Mesothelial cell of epicardium (in vitro differentiated cells): ENCODE measurements around the gene KCNK7. TPM values are rescaled to one million over a fixed set of nuclear protein-coding genes. Genes with fewer than 3 reads are reported as not detected.

Experiments used
- DNase-seq, 2 experiments: peaks; one replicate each; pipeline ENCODE4 v3.0.0; 2021; ENCODE audit warnings: low spot score in 2 of 2; ENCODE audit not compliant: unreplicated experiment in 2 of 2
- H3K27ac Mint-ChIP-seq: 2 replicates; pipeline ENCODE4 v1.8.0; 2021; ENCODE audit warnings: mixed read lengths
- H3K27me3 Mint-ChIP-seq: 2 replicates; pipeline ENCODE4 v1.8.0; 2021; ENCODE audit warnings: low read depth, mixed read lengths
- H3K36me3 Mint-ChIP-seq: 2 replicates; pipeline ENCODE4 v1.8.0; 2021; ENCODE audit warnings: mixed read lengths
- H3K4me1 Mint-ChIP-seq: 2 replicates; pipeline ENCODE4 v1.8.0; 2021; ENCODE audit warnings: mixed read lengths
- H3K4me3 Mint-ChIP-seq: 2 replicates; pipeline ENCODE4 v1.8.0; 2021; ENCODE audit warnings: mild to moderate bottlenecking, moderate library complexity, mixed read lengths
- H3K9me3 Mint-ChIP-seq: 2 replicates; pipeline ENCODE4 v1.8.0; 2021; ENCODE audit warnings: mixed read lengths
- total RNA-seq: library from RNA; stranded (reverse); gene quantifications from 3 replicates; pipeline ENCODE4 v1.2.1, GENCODE V29; 2021
- TF ChIP-seq, protein P1 (sequence below): fragments of 200-600 bp; sonication (generic); IDR thresholded peaks from one replicate; pipeline ENCODE4 v1.5.0; 2021; ENCODE audit warnings: antibody characterized with exemption; ENCODE audit not compliant: unreplicated experiment

The KCNK7 gene
- total RNA-seq, 1 donor from 2014 or later = 2.4 TPM

GRCh38 chr11:65577756-65578109, 17.9 kb downstream of the KCNK7 start:
- Mint-ChIP-seq H3K27me3 (peaks cover 9% of the 10 kb centered on the region), H3K9me3 (no peaks in the 10 kb centered on the region), H3K4me3 (peak overlapping the region; percentile 26), H3K36me3 (peaks cover 7% of the 10 kb centered on the region), H3K27ac (no peak overlapping the region), H3K4me1 (peaks cover 31% of the 10 kb centered on the region)
- TF ChIP-seq, protein P1, sequence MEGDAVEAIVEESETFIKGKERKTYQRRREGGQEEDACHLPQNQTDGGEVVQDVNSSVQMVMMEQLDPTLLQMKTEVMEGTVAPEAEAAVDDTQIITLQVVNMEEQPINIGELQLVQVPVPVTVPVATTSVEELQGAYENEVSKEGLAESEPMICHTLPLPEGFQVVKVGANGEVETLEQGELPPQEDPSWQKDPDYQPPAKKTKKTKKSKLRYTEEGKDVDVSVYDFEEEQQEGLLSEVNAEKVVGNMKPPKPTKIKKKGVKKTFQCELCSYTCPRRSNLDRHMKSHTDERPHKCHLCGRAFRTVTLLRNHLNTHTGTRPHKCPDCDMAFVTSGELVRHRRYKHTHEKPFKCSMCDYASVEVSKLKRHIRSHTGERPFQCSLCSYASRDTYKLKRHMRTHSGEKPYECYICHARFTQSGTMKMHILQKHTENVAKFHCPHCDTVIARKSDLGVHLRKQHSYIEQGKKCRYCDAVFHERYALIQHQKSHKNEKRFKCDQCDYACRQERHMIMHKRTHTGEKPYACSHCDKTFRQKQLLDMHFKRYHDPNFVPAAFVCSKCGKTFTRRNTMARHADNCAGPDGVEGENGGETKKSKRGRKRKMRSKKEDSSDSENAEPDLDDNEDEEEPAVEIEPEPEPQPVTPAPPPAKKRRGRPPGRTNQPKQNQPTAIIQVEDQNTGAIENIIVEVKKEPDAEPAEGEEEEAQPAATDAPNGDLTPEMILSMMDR = no peak
- DNase-seq = no peak

DNA sequence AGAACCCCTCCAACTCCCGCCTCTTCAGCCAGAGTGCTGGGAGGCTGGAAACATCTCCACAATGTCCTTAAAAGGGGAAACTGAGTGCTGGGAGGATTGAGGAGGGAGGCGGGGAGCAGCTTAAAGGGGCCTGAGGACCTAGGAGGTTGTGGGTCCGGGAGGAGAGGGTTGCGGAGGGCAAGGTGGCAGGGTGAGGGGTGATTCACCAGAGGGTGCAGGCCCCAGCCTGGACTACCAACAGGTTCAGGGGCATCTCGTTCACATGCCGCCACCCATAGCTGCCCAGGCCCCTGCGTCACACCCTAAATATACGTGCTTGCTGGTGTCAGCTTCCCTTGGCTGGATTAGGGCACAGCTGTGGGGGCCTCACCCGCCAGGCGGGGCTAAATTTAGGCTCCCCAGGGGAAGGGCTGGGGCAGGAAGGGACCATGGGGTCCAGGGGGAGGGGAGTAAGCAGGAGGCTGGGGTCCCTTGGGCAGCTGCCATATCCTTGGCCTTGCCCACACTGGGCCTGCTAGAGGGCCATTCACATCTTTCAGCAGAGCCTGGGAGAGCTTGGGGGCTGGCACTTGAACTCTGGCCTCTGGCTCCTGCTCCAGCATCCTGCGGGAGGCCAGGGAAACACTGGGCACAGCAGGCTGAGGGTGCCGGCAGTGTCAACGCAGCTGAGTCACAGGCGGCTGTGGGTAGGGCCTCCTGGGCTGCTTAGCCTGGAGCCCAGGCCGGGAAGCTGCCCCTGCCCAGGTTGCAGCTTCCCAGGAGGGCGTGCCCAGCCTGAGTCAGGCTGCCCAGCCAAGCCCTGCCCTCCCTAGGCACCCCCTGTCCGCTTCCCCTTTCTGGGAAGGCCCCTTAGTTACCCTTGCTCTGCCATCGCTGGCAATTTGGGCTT, 18.5 kb downstream of the KCNK7 start:
- peaks cover 9% of the 10 kb centered on the region for H3K27me3 Mint-ChIP-seq
- no peak for DNase-seq
- TF ChIP-seq, protein P1 = no peak
- peak overlapping the region; percentile 66 for H3K4me3 Mint-ChIP-seq
- H3K27ac Mint-ChIP-seq = peak overlapping the region; percentile 25
- H3K36me3 Mint-ChIP-seq = peaks cover 7% of the 10 kb centered on the region
- no peaks in the 10 kb centered on the region for H3K9me3 Mint-ChIP-seq
- H3K4me1 Mint-ChIP-seq = peaks cover 33% of the 10 kb centered on the region

DNA sequence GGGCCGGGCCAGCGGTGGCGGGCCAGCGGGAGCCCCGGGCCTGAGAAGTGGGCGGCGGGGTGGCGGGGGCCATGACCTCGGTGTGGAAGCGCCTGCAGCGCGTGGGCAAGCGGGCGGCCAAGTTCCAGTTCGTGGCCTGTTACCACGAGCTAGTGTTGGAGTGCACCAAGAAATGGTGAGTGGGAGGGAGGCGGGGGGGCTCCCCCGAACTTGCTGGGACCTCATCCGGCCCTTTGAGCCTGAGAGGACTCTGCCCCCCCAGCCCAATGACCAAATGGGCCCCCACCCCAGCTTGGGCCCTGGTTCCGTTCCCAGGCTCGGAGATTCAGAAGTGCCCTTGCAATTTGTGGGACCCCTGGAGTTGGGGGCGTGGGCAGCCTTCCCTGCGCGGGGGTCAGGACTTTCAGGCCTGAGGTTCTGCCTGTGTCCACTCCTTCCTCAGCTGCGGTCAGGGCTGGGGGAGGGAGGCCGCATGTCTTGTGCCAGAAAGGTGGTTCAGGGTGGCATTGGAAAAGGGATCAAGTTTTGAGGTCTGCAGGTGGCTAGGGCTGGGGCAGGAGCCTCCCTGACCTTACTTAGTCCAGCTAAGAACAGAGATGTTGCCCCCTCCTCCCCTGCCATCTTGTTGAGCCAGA, 19.3 kb downstream of the KCNK7 start:
- peaks cover 9% of the 10 kb centered on the region for H3K27me3 Mint-ChIP-seq
- peak overlapping the region; percentile 66 for H3K4me3 Mint-ChIP-seq
- H3K9me3 Mint-ChIP-seq = no peaks in the 10 kb centered on the region
- TF ChIP-seq, protein P1 = no peak
- peaks cover 41% of the 10 kb centered on the region for H3K4me1 Mint-ChIP-seq
- no peak for DNase-seq
- H3K36me3 Mint-ChIP-seq = peaks cover 3% of the 10 kb centered on the region
- H3K27ac Mint-ChIP-seq = peak overlapping the region; percentile 25

- H3K9me3 Mint-ChIP-seq = no peaks in the 10 kb centered on the region
- TF ChIP-seq, protein P1 = no peak
- peaks cover 46% of the 10 kb centered on the region for H3K4me1 Mint-ChIP-seq
- H3K36me3 Mint-ChIP-seq = peaks cover 3% of the 10 kb centered on the region
- peaks cover 9% of the 10 kb centered on the region for H3K27me3 Mint-ChIP-seq
- no peak for DNase-seq
- peak within 1 kb of the TSS; percentile 69 for H3K4me3 Mint-ChIP-seq
- H3K27ac Mint-ChIP-seq = peak within 1 kb of the TSS; percentile 83
Observed at GRCh38 chr11:65575568-65576231, 19.9 kb downstream of the KCNK7 start, which contains the start of gene EHBP1L1. EHBP1L1 (plus strand) TSS chr11:65576053; CDS start chr11:65576303, 250 bp downstream.

DNA sequence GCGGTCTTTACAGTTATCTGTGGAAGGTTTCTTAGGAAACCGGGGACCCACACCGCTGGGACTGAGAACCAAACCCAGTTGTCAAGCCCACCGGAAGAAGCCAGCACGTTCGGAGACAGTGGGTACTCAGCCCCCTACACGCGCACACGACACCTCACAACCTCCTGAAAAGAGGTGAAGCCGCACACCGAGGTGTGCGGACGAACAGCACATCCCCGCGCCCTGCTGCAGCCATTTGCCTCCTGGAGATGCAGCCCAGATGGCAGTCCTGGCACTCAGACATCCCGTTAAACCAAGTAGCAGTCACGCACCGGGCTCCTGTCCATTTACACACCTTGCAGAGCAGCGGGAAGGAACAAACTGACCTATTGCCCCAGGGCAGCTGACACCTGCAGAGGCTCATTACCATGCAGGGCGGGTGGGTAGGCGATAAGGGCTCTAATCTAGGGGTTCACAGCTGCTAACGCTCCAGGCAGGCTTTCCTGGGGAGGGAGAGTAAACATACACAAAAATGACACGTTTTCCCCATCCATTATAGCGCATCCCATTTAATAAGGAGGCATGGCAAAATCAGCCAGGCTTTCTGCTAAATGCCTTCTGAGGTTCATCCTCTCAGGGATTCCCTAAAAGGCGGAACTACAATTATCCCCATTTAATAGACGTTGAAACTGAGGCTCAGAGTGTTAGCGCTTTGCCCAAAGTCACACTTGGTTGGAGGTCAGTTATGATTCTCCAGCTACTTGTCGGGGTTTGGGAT, 20.6 kb downstream of the KCNK7 start:
- no peaks in the 10 kb centered on the region for H3K9me3 Mint-ChIP-seq
- H3K27me3 Mint-ChIP-seq = peaks cover 9% of the 10 kb centered on the region
- peaks cover 49% of the 10 kb centered on the region for H3K4me1 Mint-ChIP-seq
- H3K36me3 Mint-ChIP-seq = peaks cover 3% of the 10 kb centered on the region
- peak overlapping the region; percentile 83 for H3K27ac Mint-ChIP-seq
- TF ChIP-seq, protein P1 = no peak
- no peak for DNase-seq
- peak overlapping the region; percentile 69 for H3K4me3 Mint-ChIP-seq
